ENCODE results near the gene COX8A.

The COX8A gene

DNA sequence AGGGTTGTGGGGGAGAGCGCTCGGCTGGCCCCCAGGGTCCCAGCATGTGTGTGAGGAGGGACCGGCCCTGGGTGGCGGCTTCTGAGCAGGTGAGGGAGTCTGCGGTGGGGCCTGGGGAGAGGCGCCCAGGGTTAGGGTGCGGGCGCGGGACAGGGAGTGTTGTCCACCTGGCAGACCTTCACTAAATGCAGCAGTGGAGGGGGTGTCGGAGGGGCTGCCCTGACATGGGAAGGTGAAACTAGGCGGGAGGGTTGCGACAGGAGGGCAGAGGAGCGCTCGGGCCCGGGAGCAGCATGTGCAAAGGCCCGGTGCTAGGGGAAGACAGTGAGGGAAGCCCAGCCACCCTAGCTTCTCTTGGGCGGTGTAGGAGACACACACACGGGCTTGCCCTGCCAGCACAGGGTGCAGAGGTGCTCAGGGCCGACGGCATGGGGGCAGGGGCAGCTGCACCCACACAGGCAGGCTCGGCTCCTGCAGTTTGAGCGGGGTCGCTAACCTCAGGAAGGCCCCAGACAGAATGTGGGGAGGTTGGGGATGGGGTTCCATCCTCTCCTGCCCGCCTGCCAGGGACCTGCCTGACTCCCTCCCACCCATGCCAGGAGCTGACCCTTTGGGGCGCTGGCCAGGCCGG is 34.0 kb downstream of the COX8A start:
- no peak for DNase-seq (ENCODE audit: low read depth)
- H3K4me3 ChIP-seq (ENCODE audit: low read depth, low read length): no peak overlapping the region
- TF ChIP-seq CTCF (IDR thresholded peaks at IDR 0.05; ENCODE audit: low read depth, low read length, missing control alignments): no peak

DNA sequence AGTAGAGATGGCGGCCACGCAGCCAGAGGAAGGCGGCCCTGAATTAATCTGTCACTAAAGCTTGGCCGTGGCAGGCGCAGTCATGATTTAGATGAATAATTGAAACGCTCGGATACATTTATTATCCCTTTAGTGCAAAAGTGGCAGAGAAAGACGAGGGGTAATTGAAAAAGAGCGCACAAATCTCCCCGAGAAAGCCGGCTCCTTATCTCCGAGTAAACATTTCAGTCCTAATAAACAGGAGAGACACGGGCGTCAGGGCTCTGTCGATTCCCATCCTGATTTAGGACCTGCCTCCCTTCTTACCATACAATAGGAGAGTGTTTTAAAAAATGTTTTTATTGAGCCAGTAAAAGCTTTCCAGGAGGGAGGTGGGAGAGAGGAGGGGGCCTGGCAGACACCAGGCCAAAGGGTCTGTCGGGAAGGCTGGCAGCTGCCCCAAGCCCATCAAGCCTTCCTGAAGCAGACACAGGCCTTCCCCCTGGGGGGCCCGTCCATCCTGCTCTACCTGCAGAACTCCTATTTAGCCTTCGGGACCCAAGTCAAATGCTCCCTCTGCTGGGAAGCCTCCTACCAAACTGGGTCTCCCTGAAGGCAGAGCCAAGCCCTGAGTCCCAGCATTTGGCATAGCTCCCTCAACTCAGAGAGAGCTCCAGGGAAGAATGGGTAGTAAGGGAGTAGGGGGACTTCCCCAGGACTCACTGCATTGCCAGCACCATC is 34.7 kb downstream of the COX8A start:
- TF ChIP-seq CTCF (IDR thresholded peaks at IDR 0.05; ENCODE audit: low read depth, low read length, missing control alignments): no peak

DNA sequence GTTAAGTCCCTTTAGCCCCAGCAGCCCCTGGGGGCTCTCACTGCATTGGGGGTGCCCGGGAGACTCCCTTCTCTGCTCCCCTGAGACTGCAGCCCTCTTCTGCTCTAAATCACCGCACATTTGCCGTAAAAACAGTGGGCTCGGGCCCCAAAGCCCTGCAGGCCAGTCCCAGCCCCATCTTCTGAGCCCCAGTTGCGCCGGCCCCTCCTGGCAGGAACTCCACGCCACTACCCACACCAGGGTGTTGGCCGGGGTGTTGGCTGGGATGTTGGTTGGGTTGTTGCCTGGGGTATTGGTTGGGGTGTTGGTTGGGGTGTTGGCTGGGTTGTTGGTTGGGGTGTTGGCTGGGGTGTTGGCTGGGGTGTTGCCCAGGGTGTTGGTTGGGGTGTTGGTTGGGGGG is 35.3 kb downstream of the COX8A start:
- no peak for TF ChIP-seq CTCF (IDR thresholded peaks at IDR 0.05; ENCODE audit: low read depth, low read length, missing control alignments)
- DNase-seq (ENCODE audit: low read depth): no peak
- H3K4me3 ChIP-seq (ENCODE audit: low read depth, low read length): no peak overlapping the region

More for the DNA sequence above, 34.7 kb downstream of the COX8A start:
- no peak for DNase-seq (ENCODE audit: low read depth)
- H3K4me3 ChIP-seq (ENCODE audit: low read depth, low read length): no peak overlapping the region

DNA sequence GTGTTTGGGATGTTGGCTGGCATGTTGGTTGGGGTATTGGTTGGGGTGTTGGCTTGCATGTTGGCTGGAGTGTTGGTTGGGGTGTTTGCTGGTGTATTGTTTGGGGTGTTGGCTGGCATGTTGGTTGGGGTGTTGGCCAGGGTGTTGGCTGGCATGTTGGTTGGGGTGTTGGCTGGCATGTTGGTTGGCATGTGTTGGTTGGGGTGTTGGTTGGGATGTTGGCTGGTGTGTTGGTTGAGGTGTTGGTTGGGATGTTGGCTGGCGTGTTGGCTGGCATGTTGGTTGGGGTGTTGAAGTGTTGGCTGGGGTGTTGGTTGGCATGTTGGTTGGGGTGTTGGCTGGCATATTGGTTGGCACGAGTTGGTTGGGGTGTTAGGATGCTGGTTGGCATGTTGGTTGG is 36.4 kb downstream of the COX8A start:
- TF ChIP-seq CTCF (IDR thresholded peaks at IDR 0.05; ENCODE audit: low read depth, low read length, missing control alignments): no peak

DNA sequence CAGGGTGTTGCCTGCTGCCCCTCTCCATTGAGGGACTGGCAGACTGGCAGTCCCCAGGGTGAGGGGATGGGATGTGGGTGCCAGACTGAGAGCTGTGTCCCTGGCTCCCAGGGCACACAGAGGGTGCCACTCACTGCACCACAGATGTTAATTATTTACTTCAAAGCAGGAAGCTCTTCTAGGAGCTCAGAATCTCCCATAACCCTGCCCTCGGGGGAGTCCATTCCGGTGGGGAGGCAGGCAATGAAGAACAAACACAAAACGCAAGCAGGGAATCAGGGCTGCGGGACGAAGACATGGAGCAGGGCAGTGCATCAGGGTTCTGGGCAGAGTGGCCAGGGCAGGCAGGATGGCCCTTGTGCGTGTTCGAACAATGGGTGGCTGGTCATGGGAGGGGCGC is 37.0 kb downstream of the COX8A start:
- no peak for DNase-seq (ENCODE audit: low read depth)
- H3K4me3 ChIP-seq (ENCODE audit: low read depth, low read length): no peak overlapping the region
- no peak for TF ChIP-seq CTCF (IDR thresholded peaks at IDR 0.05; ENCODE audit: low read depth, low read length, missing control alignments)

More for the DNA sequence above, 36.4 kb downstream of the COX8A start:
- no peak for DNase-seq (ENCODE audit: low read depth)
- no peak overlapping the region for H3K4me3 ChIP-seq (ENCODE audit: low read depth, low read length)

DNA sequence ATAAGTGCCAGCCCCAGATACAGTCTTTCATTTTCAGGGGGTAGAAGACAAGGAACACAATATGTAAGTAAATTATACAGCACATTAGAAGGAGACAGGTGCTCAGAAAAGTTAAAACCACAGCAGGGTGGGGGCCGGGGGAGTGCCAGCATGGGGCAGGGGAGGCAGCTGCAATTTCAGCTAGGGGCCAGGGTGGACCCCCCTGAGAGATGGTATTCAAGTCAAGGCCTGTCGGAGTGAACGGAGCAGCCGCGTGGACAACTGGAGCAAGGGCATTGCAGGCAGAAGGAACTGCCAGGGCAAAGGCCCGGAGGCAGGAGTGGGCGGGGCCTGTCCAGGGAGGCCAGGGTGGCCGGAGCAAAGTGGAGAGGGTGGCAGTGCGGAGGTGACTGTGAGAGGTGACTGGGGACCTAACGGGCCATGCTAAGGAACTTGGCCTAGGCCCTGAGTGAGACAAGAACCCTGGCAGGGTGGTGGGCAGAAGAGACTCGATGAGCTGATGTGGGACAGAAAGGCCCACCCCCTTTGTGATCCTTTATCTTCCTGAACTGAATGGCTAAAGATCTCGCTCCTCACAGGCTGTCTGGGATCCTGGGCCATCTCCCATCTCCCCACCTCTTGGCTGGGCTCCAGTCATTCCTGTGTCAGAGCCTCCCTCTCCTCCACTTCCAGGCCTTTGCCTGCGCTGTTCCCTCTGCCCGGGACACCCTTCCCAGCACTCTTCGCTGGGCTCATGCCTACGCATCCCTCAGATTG is 38.9 kb downstream of the COX8A start:
- TF ChIP-seq CTCF (IDR thresholded peaks at IDR 0.05; ENCODE audit: low read depth, low read length, missing control alignments): no peak
- DNase-seq (ENCODE audit: low read depth): no peak
- no peak overlapping the region for H3K4me3 ChIP-seq (ENCODE audit: low read depth, low read length)

All from GM12864 (cell line).